IPS-NIHi7 (cell line): ENCODE data around the gene UTP4.
A peak's percentile ranks its signal among the peaks of the same experiment; 100 is the strongest.

Experiments used
- DNase-seq: peaks from one replicate; pipeline ENCODE4 v3.0.0; 2012; ENCODE audit warnings: mixed read lengths; ENCODE audit errors: extremely low spot score

Gene UTP4

GRCh38 chr16:69132424-69133252 is at the start of gene UTP4, which contains the start of gene CHTF8:
Gene UTP4, plus strand, starts transcription at chr16:69132649. Its CDS starts 811 bp downstream, at chr16:69133460.
Gene CHTF8, minus strand, starts transcription at chr16:69132588. Its CDS starts 11,130 bp downstream, at chr16:69121458.
- DNase-seq: peak; percentile 88

- peak; percentile 65 for DNase-seq
Observed at GRCh38 chr16:69083306-69083941, 49.0 kb upstream of the UTP4 start.

GRCh38 chr16:69084289-69084688 is 48.2 kb upstream of the UTP4 start:
- no peak for DNase-seq

- DNase-seq: no peak
Observed at GRCh38 chr16:69085032-69085695, 47.3 kb upstream of the UTP4 start.

- DNase-seq: no peak
Observed at GRCh38 chr16:69087161-69087581, 45.3 kb upstream of the UTP4 start.

GRCh38 chr16:69088684-69089083 is 43.8 kb upstream of the UTP4 start:
- DNase-seq: no peak

GRCh38 chr16:69089091-69089910 is 43.1 kb upstream of the UTP4 start:
- DNase-seq: no peak

GRCh38 chr16:69093974-69094373 is 38.5 kb upstream of the UTP4 start:
- no peak for DNase-seq

- DNase-seq: no peak
Observed at GRCh38 chr16:69094501-69094900, 37.9 kb upstream of the UTP4 start.

- DNase-seq: no peak
Observed at GRCh38 chr16:69095193-69095592, 37.3 kb upstream of the UTP4 start.

- DNase-seq: no peak
Observed at GRCh38 chr16:69100071-69100691, 32.3 kb upstream of the UTP4 start.

GRCh38 chr16:69105501-69106361 is 26.7 kb upstream of the UTP4 start, which contains the start of gene HAS3:
Gene HAS3, plus strand, starts transcription at chr16:69105653. Its CDS starts 3,743 bp downstream, at chr16:69109396.
- DNase-seq: peak; percentile 75

- DNase-seq: peak; percentile 63
Observed at GRCh38 chr16:69106491-69107315, 25.7 kb upstream of the UTP4 start.

- no peak for DNase-seq
Observed at GRCh38 chr16:69107316-69107962, 25.0 kb upstream of the UTP4 start.

GRCh38 chr16:69108064-69108904 is 24.2 kb upstream of the UTP4 start:
- DNase-seq: peak; percentile 61

- DNase-seq: no peak
Observed at GRCh38 chr16:69108905-69109252, 23.6 kb upstream of the UTP4 start.

GRCh38 chr16:69109486-69110270 is 22.8 kb upstream of the UTP4 start:
- DNase-seq: no peak
